Gastroesophageal sphincter (tissue), 3 donors: Measurements from ENCODE around the gene KRCC1.

Experiments used
- EP300 ChIP-seq: sonication (generic); formaldehyde crosslinking; IDR thresholded peaks from one replicate; pipeline ENCODE4 v1.6.1; 2017; ENCODE audit warnings: antibody characterized with exemption, mild to moderate bottlenecking
- POLR2A ChIP-seq, 2 donors: fragments of 450-650 bp; IDR thresholded peaks; one replicate each; pipeline ENCODE4 v1.6.1; 2017; ENCODE audit warnings: antibody characterized with exemption in 2 of 2, mild to moderate bottlenecking in 2 of 2, moderate library complexity in 1 of 2
- POLR2AphosphoS5 ChIP-seq: sonication (generic); formaldehyde crosslinking; IDR thresholded peaks from one replicate; pipeline ENCODE4 v1.6.1; 2017; ENCODE audit warnings: antibody characterized with exemption
- TF ChIP-seq, protein P1 (sequence below), 4 experiments: fragments of 200-600 bp in 2 of 4; fragments of 450-650 bp in 2 of 4; sonication (generic) in 1 of 4; IDR thresholded peaks; one replicate each; pipeline ENCODE4 v1.5.1; 2017 to 2019; ENCODE audit warnings: antibody characterized with exemption in 4 of 4, mild to moderate bottlenecking in 2 of 4, moderate library complexity in 2 of 4

DNA sequence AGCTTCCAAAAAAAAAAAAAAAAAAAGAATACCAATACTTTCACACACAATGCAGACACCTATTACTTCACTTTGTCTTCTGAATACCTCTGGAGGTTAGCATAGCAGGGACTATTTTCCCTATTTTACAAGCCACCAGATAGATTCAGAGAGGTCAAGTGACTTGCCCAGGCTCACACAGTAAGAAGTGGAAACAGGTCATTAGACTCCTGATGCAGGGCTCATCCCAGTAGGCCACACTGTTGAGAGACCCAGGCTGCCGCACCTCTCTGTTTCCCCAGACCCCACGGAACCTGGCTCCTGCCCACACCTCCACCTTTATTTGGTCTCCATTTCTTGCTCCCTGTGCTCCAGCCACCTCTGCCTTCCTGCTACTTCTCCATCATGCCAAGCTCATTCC, 31.5 kb upstream of the KRCC1 start:
- TF ChIP-seq, protein P1, sequence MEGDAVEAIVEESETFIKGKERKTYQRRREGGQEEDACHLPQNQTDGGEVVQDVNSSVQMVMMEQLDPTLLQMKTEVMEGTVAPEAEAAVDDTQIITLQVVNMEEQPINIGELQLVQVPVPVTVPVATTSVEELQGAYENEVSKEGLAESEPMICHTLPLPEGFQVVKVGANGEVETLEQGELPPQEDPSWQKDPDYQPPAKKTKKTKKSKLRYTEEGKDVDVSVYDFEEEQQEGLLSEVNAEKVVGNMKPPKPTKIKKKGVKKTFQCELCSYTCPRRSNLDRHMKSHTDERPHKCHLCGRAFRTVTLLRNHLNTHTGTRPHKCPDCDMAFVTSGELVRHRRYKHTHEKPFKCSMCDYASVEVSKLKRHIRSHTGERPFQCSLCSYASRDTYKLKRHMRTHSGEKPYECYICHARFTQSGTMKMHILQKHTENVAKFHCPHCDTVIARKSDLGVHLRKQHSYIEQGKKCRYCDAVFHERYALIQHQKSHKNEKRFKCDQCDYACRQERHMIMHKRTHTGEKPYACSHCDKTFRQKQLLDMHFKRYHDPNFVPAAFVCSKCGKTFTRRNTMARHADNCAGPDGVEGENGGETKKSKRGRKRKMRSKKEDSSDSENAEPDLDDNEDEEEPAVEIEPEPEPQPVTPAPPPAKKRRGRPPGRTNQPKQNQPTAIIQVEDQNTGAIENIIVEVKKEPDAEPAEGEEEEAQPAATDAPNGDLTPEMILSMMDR (IDR thresholded peaks at IDR 0.05): no peak
- TF ChIP-seq EP300 (no peak), POLR2A (IDR thresholded peaks at IDR 0.05) (no peak), POLR2AphosphoS5 (no peak)
